Suppressor macrophage (primary cell): ENCODE measurements around the gene ERMP1.

ENCODE experiments used
- DNase-seq, 4 experiments: peaks; one replicate each; pipeline ENCODE4 v3.0.0-alpha.2; 2020 to 2022

ERMP1 gene

GRCh38 chr9:5773324-5773999 lies 59.5 kb downstream of the ERMP1 start:
- no peak for DNase-seq

DNA sequence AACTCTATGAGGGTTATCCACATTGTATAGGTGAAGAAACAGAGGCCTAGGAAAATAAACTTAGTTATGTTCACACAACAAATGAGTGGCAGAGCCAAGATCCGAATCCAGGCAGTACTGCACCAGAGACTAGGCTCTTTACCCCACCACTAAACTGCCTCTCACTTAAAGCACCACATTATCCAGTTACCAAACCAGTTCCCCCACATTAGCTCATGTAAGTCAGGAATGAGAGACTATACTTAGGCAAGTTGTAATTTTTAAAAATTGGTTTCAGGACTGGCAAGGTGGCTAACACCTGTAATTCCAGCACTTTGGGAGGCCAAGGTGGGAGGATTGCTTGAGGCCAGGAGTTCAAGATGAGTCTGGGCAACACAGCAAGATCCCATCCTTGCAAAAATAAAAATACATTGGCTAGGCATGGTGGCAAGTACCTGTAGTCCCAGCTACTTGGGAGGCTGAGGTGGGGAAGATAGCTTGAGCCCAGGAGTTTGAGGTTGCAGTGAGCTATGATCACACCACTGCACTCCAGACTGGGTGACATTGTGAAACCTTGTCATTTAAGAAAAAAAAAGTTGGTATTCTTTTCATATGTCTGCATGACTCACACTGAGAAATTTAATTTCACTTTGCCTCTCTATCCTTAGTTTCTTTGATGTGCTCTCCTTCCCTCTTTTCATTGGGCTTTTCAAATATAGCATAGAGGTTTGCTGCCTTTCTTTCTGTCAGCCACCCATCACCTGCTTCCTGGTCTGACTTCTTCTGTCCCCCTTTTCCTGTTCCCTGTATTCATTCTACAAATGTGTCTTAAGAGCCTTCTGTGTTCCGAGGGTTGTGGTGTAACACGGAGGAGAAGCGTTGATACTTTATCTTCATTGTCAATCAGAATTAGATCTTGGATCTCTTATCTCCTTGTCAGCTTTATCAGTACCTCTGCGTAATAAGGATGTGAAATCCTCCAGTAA lies 64.7 kb downstream of the ERMP1 start:
- peak in 2 of 4 experiments; percentile 9 to 12 for DNase-seq

DNA sequence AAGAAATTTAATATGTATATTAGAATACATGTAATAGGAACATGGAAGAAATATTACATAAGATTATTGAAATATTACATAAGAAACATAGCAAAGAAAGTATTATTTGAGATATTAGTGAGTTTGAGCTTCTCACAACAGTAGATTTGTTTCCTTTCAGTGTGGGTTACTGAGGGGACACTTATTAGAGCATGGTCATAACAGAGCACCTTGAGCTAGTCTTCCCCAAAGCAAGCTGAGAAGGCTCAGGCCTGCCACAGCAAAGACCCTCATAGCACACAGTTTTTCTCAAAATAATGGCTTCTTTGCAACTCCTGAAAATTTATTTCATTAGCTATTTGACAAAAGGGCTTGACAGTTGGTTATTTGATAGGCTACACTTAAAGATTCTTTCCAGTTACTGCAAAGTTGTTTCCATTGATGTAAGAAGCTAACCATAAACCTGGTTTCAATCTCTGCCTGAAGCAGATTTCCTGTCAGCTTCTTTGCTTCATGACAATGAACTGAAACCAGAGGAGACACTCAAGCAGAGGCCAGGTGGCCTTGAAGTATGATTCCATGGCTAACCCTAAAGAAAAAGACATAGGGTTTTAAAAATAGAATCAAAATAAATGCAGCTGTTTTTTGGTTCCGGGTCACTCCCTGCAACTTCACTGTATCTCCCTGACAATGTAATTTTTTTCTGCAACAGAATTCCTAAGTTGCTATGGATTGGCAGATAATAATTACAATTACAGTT lies 68.6 kb downstream of the ERMP1 start:
- no peak for DNase-seq

GRCh38 chr9:5762421-5762820 lies 70.5 kb downstream of the ERMP1 start:
- DNase-seq = no peak

DNA sequence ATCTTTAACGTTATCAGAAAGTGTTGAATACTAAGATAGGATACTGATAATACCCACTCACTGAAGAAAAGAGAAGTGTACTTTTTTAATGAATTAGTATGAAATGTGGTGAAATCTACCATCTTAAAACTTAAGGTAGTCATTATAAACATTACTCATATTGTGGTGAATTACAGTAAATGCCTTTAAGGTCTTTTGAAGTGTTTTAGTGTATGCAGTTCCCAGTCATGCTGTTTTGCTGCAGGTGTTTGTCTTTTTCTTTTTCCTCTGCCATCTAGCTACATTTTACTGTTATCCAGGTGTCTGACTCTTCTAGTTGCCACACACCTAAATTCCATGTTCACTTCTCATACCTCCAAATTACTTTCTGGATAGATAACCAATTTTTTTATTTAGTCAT lies 72.6 kb downstream of the ERMP1 start:
- DNase-seq = no peak

- DNase-seq = no peak
These were observed 76.3 kb downstream of the ERMP1 start for GRCh38 chr9:5756633-5757032.

DNA sequence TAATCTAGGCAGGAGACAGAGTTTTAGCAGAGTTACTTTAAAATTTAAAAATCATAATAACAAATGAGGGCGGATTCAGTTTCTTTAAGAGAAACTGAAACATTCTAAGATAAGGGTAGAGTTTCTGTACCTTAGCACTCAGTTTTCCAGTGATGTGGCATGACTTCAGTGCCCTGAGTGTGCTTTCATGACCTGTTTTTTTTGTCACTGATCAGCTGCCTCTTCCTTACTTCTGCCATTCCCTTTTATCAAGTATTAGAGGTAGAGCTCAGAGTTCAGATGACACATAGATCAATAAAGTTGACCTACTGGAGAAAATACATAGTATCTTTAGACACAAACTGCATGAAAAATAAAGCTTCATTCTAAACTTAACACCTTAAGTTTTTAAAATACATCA lies 82.3 kb downstream of the ERMP1 start:
- DNase-seq = no peak

GRCh38 chr9:5749306-5749705 lies 83.6 kb downstream of the ERMP1 start:
- no peak for DNase-seq

DNA sequence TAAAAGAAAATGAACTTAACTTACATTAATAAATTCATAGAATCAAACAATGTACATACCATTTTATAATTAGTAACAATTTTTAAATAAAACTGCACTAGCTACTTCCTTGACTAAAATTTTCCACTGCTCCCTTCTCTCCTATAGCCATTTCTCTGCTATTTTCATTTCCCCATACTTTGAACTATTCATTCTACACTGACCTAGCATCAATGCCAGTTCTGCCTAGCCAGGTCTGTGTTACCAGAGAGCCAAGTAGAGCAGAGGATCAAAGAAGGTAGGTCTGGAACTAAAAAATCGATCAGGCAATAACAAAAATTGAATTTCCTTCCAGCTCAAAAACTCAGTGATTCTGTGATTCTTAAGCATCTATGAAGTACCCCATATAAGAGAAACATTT lies 84.5 kb downstream of the ERMP1 start:
- no peak for DNase-seq

DNA sequence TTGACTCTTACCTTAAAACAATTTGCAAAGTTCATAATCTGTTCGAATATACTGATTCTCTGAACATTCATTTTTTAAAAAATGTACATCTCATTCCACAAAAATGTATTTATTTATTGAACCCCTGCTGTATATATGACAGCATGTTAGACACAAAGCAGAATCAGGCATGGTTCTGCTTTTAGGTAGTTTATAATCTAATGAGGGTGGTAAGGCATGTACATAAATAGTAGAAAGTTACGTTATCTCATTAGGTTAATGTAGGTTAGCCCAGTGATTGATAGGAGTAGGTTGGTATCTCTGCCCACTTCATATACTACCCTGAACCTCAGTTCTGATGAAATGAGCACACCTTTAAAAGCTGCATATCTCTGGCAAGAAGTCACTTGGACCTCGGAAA lies 89.8 kb downstream of the ERMP1 start:
- no peak for DNase-seq

GRCh38 chr9:5736563-5737346 lies 96.2 kb downstream of the ERMP1 start:
- no peak for DNase-seq

GRCh38 chr9:5735072-5735471 lies 97.8 kb downstream of the ERMP1 start:
- DNase-seq = no peak
